SKM-1 treated with dmso at 0.1 percent for 144 hours (cell line): ENCODE results near the gene ADISSP.

Experiments
- DNase-seq: peaks from one replicate; lab custom pipeline; 2025; ENCODE audit not compliant: unreplicated experiment; lab: John Stamatoyannopoulos, UW

ADISSP gene

DNA sequence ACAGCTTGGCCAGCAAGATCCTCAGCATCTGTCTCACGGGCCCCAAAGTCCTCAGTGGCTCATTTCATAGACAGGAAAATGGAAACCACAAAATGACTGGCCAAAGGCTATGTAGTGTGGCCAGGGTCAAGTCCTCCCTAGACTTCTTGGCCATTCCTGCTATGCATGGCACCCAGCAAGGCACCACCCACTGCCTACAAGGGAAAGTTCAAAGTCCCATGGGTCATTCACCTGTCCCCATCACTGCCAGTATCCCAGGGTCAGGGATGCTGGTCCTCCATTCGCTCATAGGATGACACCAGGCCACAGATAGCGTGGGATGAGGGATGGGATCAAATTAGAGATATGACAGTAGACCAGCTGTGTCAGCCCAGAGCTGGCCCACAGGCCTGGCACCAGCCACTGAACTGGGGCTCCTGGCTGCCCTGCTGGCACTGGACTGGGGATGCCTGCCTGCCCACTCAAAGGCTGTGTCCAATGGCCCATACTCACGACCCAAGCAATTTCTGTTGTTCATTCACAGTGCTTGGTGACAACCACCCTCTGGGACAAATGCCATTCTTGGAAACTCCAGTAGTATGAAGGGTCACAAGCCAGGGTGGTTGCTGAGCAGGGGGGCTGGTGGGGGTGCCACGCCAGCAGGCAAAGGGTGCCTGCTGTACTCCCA lies 11.6 kb downstream of the ADISSP start:
- no peak for DNase-seq

DNA sequence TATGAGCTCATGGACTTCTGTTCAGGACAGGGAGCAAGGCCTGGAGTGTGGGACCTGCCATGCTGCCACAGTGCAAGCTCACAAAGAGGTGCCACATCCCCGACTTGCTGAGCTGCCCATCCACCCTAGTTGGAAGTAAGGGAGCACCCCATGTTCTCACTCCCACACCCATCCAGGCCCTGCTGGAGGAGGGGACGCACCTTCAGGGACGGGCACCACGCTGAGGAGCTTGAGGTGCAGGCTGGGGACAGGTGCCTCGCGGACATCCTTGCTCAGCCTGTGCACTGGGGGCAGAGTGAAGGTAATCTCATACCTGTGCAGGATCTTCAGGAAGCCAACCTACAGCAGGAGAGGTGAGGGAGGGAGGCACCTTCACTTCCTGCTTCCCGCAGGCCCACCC lies 12.3 kb downstream of the ADISSP start:
- no peak for DNase-seq

DNA sequence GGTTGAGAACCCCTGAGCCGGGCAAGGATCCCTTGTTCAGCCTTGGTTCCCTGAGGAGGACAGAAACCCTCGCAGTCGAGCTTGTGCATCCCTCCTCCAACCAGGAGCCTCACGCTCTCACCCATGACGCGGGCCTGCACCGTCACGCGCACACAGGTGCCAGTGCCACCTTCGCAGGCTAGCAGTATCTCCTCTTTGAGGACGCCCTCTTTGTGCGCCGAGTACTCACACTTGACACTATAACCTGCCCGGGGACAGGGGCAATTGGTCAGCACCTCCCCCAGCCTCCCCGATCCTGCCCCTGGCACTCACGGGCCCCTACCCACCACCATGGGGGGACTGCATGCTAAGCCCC lies 13.3 kb downstream of the ADISSP start:
- no peak for DNase-seq

DNA sequence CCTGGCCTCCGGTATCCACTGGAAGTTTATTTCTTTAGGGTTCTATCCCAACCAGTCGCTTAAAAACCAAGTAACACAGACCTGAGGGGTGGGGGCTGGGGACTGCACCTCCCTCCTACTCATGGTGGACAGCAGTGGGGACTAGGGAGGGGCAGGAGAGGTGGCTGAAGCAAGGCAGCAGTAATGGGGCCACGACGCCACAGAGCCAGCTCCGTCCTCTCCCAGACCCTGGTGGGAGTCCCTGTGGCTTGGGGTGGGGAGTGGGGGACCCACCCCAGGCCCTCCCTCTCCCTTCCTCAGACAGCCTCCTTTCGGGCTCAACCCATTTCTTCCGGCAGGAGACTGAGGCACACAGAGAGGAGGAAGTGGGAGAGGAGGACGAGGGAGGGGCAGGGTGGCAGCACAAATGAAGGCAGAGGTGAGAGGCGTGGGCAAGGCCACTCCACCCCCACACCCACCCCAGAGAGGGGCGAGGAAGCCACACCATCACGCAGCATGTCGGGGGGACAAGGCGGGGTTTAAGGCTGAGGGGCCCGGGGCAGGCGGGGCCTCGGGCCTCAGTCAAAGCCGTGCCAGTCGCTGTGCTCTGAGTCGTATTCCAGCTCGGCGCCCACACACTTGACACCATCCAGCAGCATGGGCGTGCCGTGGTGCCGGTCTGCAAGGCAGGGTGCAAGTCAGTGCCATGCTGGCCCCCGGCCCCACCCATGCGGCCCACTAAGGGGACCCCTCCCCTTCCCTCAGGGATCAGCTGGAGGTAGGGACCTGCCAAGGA lies 13.9 kb downstream of the ADISSP start:
- DNase-seq = no peak

DNA sequence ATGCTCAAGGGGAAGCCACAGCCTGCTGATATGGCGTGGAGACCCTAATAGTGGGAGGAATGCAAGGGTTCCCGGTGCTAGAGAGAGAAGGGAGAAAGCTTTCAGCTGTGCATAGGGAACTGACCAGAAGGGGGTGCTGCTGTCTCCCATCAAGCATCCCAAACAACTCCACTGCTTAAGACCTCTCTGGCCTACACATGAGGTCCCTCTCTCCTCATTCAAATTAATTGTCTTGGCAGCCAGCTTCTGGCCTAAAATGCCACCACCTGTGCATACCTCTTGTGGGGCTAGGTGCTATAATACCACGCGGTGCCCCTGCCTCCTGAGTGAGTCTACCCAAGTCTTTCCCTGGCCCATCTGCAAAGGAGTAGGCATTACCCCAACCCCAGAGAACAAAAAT lies 14.5 kb downstream of the ADISSP start:
- DNase-seq = peak; percentile 20

DNA sequence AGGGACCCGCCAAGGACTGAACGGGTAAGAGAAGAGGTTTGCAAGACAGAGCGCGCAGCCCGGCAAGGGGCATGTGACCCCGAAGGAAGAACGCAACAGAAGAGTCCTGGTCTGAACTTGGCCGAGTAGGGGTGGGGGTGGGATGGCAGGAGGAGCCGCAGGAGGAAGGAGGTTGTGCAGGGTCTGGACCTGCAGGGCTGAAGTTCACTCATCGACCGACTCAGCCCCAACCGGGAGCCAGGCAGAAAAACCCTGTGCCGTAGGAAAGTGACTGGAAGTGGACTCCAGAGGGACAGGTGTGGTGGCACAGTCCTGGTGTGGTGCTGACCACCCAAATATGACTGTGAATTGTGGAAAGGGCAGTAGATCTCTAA lies 15.2 kb downstream of the ADISSP start:
- DNase-seq = no peak

DNA sequence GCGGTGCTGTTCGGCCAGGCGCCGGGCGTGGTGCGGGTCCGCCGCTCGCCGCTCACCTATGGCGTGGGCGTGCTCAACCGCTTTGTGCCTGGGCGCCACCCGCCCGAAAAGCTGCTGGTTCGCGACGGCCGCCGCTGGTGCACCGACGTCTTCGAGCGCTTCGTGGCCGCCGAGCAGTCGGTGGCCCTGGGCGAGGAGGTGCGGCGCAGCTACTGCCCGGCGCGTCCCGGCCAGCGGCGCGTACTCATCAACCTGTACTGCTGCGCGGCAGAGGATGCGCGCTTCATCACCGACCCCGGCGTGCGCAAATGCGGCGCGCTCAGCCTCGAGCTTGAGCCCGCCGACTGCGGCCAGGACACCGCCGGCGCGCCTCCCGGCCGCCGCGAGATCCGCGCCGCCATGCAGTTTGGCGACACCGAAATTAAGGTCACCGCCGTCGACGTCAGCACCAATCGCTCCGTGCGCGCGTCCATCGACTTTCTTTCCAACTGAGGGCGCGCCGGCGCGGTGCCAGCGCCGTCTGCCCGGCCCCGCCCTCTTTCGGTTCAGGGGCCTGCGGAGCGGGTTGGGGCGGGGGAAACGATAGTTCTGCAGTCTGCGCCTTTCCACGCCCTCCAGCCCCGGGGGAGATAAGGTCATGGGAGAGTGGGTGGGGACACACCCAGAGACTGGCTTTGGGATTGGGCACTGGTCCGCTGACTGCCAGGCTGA lies 15.7 kb downstream of the ADISSP start:
- no peak for DNase-seq

DNA sequence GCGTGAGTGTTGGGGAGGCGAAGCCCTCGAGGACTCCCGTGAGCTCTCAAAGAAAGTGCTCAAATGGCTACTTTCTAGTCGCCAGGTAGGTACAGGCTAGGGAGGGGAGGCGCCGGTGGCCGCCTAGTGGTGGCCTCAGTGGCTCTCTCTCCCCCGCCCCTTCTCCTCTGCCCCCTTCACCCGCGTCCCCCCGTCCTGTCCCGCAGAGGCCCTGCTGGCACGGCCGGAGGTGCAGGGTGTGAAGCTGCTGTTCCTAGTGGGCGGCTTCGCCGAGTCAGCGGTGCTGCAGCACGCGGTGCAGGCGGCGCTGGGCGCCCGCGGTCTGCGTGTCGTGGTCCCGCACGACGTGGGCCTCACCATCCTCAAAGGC lies 16.3 kb downstream of the ADISSP start:
- DNase-seq = no peak

DNA sequence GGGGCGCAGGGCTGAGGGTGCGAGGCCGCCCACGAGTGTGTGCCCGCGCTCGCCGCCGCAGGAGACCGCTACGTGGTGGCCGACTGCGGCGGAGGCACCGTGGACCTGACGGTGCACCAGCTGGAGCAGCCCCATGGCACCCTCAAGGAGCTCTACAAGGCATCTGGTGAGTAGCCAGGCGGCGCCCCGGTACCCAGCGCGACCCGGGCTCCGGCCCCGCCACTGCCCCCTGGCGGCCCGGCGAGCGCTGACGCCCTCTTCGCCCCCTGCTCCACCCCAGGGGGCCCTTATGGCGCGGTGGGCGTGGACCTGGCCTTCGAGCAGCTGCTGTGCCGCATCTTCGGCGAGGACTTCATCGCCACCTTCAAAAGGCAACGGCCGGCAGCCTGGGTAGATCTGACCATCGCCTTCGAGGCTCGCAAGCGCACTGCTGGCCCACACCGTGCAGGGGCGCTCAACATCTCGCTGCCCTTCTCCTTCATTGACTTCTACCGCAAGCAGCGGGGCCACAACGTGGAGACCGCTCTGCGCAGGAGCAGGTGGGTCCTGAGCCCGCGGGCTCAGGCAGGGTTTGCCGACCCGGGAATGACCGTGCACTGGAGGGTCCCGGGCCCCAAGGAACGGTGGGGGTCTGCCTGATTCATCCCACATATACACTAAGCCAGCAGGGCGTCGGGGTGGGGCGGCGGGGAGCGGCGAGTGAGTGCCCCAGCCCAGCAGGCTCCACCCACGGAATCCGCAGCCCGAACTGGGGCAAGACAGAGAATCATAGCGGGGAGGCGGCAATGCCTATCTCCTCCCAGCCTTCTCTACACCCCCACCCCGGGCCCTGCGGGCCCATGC lies 17.6 kb downstream of the ADISSP start:
- no peak for DNase-seq

DNA sequence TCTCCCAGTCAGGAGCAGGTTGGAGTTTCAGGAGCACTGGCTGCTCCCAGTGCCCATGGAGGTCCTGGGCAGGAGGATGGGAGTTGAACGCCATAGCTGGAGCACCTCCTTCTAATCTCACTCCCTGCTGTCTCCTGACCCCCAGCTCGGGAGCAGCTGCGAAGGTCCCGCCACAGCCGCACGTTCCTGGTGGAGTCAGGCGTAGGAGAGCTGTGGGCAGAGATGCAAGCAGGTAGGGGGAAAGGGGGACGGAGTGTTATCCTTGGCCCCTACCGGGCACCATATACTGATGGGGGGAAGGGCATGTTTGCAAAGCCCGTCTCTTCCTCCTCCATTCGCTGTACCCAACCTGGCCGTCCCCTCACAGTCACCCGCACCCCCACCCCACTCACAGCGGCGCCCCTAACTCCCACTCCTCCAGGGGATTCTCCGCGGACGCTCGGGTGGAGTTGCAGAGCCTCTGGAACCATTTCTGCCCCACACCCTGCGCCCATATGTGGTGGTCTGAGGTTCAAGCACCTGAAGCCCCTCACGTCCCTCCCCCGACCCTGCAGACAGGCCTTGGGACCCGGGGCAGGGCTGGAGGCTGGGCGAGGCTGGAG lies 18.4 kb downstream of the ADISSP start:
- no peak for DNase-seq

DNA sequence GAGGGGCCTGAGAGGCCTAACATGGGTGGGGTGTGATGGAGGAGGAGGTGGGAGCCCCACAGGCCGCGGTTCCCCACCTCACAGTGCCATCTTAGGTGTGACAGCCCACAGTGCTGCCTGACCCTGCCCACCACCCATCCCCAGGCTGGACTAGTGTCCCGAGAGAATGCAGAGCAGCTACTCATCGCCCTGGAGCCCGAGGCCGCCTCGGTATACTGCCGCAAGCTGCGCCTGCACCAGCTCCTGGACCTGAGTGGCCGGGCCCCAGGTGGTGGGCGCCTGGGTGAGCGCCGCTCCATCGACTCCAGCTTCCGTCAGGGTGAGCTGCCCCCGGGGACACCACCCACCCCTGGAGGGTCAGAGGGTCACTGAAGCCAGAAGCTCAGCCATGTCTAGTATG lies 19.5 kb downstream of the ADISSP start:
- no peak for DNase-seq

DNA sequence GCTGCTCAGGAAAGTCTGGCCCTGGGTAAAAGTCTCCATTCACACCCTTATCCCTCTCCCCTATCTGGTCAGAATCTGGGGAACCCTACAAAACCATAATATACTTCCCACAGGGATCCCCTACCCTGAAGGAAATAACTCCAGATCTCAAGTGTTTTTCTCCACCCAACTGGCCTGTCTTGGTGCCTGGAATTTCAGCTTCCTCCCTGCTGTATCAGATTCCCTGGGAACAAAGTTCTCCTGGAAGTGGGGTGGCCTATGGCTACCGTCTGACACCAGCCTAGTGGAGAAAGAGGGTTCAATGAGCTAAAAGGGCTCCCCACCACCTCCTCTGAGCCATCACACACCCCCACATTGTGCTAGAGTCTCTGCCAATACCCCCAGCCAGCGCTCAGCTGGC lies 20.1 kb downstream of the ADISSP start:
- no peak for DNase-seq

DNA sequence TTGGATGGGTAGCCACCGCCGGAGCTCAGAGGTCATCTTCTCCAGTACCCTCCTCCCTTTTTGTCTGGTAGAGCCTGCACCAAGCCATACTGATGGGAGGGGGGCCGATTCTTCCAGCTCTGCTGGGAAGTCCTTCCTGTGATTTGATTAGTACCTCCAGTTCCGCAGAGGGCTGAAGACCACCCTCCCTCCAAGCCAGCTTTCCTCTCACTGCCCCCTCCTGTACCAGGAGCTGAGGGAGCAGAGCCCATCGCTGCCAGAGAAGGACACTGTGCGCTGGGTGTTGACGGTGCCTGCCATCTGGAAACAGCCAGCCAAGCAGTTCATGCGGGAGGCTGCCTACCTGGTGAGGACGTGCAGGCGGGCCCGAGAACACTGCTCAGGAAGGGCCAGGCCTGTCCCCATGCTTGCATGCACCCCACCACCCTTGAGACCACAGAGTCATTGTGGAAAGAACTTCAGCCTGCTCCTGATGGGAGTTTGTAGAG lies 21.8 kb downstream of the ADISSP start:
- DNase-seq = no peak

DNA sequence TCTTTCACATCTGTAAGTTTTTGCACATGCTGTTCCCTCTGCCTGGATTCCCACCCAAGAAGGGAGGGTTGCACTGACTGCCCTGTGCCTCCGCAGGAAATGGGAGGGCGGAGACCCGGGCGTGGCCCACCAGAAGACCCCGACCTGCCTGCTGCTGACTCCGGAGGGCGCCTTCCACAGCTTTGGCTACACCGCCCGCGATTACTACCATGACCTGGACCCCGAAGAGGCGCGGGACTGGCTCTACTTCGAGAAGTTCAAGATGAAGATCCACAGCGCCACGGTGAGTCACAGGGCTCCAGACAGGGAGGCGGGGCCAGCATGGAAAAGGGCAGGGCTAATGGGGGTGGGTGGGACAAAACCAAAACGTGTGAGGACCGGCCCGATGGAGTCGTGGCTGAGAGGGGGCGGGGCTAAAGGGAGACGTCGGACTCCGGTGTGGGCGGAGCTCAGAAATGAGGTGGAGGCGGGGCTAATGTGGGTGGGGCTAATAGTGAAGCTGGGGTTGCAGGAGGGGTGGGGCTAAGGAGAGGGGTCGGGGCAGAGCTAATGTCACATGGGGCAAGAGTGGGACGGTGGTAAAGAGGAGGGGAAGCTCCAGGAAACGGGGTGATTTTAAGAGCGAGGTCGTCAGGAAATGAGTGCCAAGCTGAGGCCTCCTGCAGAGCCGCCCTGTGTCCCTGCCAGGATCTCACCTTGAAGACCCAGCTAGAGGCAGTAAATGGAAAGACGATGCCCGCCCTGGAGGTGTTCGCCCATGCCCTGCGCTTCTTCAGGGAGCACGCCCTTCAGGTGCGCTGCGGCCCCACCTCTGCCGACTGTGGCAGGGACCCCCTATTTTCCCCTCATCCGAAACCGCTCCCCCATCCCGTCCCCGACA lies 22.5 kb downstream of the ADISSP start:
- DNase-seq = no peak

DNA sequence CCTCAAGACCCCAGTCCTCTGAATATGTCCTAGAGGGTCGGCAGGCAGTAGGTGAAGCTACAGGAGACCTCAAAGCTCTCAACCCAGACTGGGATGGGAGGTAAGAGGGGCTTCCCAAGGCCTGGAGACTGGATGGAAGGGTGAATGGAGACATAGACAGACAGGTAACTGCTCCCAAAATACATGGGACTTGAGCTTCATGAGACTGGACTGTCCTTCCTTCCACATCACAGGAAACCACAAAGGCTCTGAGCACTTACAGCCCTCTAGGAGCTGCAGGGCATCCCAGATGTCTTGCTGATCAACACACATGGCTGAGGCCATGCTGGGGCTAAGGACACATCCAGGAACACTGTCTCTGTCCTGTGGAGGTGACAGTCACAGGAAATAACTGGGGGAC lies 23.5 kb downstream of the ADISSP start:
- DNase-seq = no peak

DNA sequence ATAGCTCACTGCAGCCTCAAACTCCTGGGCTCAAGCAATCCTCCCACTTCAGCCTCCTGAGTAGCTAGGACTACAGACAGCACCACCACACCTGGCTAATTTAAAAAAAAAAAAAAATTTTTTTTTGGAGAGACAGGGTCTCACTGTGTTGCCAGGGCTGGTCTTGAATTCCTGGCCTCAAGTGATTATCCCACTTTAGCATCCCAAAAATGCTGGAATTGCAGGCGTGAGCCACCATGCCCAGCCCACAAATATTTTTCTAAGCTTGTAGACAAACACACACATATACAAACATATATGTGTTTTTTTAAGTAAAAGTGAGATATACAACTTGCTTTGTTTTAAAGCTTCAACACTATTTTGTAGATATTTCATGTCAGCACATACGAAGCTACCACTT lies 24.3 kb downstream of the ADISSP start:
- no peak for DNase-seq

DNA sequence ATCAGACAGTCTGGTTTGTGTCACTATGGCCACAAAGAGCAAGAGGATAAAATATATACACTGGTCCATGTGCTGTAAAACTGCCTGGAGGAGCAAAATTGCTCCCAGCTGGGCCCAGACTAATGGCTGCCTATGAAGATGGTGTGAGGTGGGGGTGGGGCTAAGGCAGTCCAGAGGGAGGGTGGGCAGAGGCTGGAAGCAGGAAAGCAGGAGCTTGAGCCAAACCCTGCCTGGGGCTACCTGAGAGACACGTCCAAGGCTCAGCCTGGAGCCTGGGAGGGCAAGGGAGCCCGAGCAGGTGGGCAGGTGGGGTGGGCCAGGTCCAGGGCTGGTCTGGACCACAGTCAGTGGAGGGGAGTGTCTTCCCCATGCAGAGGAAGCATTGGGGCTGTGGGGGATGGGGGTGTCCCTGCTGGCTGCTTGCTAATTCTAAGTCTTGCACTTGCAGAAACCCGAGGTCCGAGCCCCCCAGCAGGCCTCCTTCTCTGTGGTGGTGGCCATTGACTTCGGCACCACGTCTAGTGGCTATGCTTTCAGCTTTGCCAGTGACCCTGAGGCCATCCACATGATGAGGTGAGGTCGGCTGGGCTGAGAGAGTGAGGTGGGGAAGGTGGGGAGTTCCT lies 25.6 kb downstream of the ADISSP start:
- no peak for DNase-seq

DNA sequence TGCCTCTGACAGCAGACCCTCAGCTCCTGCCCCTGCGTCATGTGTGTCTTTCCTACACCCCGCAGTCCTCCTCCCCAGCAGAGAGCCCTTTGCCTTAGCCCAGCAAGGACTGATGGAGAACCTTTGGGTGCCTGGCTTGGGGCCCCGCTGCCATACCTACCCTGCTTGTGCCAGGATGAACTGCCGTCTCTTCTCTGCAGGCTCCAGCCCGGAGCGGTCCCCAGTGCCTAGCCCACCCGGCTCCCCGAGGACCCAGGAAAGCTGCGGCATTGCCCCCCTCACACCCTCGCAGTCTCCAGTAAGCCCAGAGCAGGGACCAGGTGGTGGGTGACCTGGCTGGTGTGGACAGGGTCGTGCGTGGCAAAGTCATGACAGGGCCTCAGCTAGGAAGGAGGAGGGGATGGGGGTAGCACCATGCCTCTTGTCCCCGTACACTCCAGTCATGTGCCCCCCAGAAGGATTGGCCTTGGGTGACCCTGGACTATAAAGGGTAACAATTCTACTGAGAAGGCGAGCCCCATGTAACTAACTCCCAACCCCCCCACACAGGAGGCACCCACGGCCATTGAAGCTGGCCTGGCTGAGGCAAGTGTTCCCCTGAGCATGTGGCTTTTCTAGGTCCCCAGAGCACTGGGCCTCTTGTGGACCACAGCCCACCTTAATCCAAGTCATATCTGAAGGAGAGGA lies 26.8 kb downstream of the ADISSP start:
- DNase-seq = no peak

DNA sequence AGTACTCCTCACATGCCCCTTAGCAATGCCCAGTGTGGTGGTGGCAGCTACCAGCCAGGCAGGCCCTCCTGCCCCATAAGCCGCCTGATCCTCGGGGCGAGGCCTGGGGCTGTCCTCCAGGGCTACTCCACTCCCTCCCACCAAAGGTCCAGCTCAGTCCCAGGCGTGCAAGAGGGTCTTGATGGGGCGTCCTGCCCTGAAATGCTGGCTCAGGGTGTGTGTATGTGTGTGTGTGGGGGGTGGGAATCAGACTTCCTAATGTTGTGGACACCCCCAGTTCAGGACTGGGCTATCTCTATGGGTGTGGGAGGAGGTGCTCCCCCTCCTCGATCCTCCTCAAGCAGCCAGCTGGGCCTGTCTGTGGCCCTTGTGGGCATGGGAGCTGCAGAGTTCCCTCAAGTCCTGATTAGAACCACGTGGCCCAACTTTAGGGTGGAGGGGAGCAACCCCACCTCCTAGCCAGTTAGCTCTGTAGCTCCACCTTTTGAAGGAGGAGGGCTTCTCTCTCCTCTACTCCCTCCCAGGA lies 27.6 kb downstream of the ADISSP start:
- no peak for DNase-seq
